ENCODE measurements around the gene TAAR1.

Gene TAAR1

GRCh38 chr6:132598473-132598872 lies 60.5 kb downstream of the TAAR1 start:
- Histone ChIP-seq H3K36me3 (ENCODE audit: control insufficient read depth, insufficient read depth, low read length) (no peaks in the 10 kb centered on the region), H3K27me3 (replicated peaks; ENCODE audit: control insufficient read depth, insufficient read depth, low read length) (no peaks in the 10 kb centered on the region; the same call in 1 of the 2 replicates), H3K4me3 (replicated peaks; ENCODE audit: low read depth, low read length) (no peak overlapping the region)
- no peak for DNase-seq (ENCODE audit: extremely low read depth, insufficient read length)
- TF ChIP-seq, protein P1, sequence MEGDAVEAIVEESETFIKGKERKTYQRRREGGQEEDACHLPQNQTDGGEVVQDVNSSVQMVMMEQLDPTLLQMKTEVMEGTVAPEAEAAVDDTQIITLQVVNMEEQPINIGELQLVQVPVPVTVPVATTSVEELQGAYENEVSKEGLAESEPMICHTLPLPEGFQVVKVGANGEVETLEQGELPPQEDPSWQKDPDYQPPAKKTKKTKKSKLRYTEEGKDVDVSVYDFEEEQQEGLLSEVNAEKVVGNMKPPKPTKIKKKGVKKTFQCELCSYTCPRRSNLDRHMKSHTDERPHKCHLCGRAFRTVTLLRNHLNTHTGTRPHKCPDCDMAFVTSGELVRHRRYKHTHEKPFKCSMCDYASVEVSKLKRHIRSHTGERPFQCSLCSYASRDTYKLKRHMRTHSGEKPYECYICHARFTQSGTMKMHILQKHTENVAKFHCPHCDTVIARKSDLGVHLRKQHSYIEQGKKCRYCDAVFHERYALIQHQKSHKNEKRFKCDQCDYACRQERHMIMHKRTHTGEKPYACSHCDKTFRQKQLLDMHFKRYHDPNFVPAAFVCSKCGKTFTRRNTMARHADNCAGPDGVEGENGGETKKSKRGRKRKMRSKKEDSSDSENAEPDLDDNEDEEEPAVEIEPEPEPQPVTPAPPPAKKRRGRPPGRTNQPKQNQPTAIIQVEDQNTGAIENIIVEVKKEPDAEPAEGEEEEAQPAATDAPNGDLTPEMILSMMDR (IDR thresholded peaks at IDR 0.05; ENCODE audit: insufficient read depth, low read length, poor library complexity, severe bottlenecking): peak; percentile 57

DNA sequence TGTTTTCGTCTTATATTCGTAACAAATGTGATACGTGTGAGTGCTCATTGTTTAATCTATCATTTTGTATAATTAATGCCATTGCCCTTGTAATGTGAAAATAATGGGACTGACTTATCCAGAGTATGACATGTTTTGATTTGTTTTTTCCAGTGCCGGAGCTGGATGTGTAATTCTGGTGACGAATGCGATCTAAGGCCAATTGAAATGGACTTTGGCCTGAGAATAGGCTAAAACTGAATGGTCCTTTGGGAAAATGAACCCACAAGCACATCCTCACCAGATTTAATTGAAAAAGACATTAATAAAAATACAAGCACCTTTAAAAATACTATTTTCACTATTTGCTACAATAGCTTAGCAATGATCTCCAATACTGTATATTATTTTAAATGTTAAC lies 62.8 kb downstream of the TAAR1 start:
- H3K36me3 ChIP-seq (ENCODE audit: control insufficient read depth, insufficient read depth, low read length): no peaks in the 10 kb centered on the region
- no peak overlapping the region for H3K4me3 ChIP-seq (replicated peaks; ENCODE audit: low read depth, low read length)
- H3K27me3 ChIP-seq (replicated peaks; ENCODE audit: control insufficient read depth, insufficient read depth, low read length): no peaks in the 10 kb centered on the region; the same call in 1 of the 2 replicates
- TF ChIP-seq, protein P1 (IDR thresholded peaks at IDR 0.05; ENCODE audit: insufficient read depth, low read length, poor library complexity, severe bottlenecking): no peak
- DNase-seq (ENCODE audit: extremely low read depth, insufficient read length): no peak
